ENCODE data around the gene CDK11B.
"Not testable (repeated sequence)": the region's sequence is repeated elsewhere in the genome, so short reads cannot be mapped to it uniquely, and the experiment has no call there.

The CDK11B gene

GRCh38 chr1:1597275-1597930 lies 61.4 kb downstream of the CDK11B start:
- DNase-seq: no peak

- DNase-seq: no peak
These were observed 62.1 kb downstream of the CDK11B start for GRCh38 chr1:1596493-1597274.

- not testable (repeated sequence) for DNase-seq
These were observed 63.5 kb downstream of the CDK11B start for GRCh38 chr1:1595341-1595740.

GRCh38 chr1:1594602-1595260 lies 64.1 kb downstream of the CDK11B start:
- peak; percentile 25 to 34 for DNase-seq

GRCh38 chr1:1593834-1594601 lies 64.8 kb downstream of the CDK11B start:
- no peak for DNase-seq

GRCh38 chr1:1591452-1591851 lies 67.4 kb downstream of the CDK11B start:
- no peak for DNase-seq
